ENCODE results near the gene INTS7.

- TF ChIP-seq CTCF (IDR thresholded peaks at IDR 0.05) (no peak), POLR2A (IDR thresholded peaks at IDR 0.05) (no peak)
Measured at GRCh38 chr1:212044851-212045250, 9.5 kb upstream of the INTS7 start.
